Measurements from ENCODE around the gene FAM117B.

FAM117B gene

DNA sequence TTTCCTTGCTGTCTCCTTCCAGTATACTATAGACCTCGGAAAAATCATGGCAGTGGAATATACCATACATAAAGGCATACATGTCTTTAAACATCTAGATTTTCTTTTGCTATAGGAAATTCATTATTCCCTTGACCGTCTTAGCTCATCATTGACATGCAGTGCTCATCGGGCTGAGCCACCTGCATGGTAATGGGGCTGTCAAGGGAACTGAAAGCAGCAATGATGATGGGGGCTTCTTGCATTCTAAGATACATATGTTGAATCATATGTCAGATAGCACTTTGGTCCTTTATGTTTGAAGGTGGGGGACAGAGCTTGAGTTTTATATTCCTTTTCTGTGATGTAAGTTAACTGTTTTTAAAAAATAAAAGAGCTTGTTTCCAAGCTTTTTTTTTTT lies 130.2 kb downstream of the FAM117B start:
- ATAC-seq (ENCODE audit: insufficient read depth, low read depth), result no peak
- no peak overlapping the region for H3K4me3 ChIP-seq (ENCODE audit: low read depth in 1 of 2, low read length in 2 of 2)
- TF ChIP-seq EZH2 (IDR thresholded peaks at IDR 0.05; ENCODE audit: borderline replicate concordance, low read depth, low read length, severe bottlenecking) (no peak), CTCF (IDR thresholded peaks at IDR 0.05; ENCODE audit: borderline replicate concordance, extremely low read depth, low read length, poor library complexity, severe bottlenecking) (no peak)

GRCh38 chr2:202765436-202765835 lies 130.7 kb downstream of the FAM117B start:
- H3K27me3 ChIP-seq (ENCODE audit: insufficient read depth, low read length, poor library complexity), result no peaks in the 10 kb centered on the region
- no peak overlapping the region for H3K9ac ChIP-seq (ENCODE audit: low read depth, low read length)
- no peak for TF ChIP-seq EZH2 (IDR thresholded peaks at IDR 0.05; ENCODE audit: borderline replicate concordance, low read depth, low read length, severe bottlenecking)
- TF ChIP-seq CTCF (IDR thresholded peaks at IDR 0.05; ENCODE audit: borderline replicate concordance, extremely low read depth, low read length, poor library complexity, severe bottlenecking), result no peak
- H2AFZ ChIP-seq (ENCODE audit: low read depth, low read length), result no peak overlapping the region
- no peak for DNase-seq
- H3K79me2 ChIP-seq (ENCODE audit: insufficient read depth, low read length), result no peaks in the 10 kb centered on the region
- H4K20me1 ChIP-seq (ENCODE audit: insufficient read depth, low read length), result no peaks in the 10 kb centered on the region
- no peak overlapping the region for H3K4me3 ChIP-seq (ENCODE audit: low read depth in 1 of 2, low read length in 2 of 2)
- no peak overlapping the region for H3K4me2 ChIP-seq (ENCODE audit: insufficient read depth, low read length)
- no peaks in the 10 kb centered on the region for H3K9me3 ChIP-seq (ENCODE audit: insufficient read depth, low read length, severe bottlenecking)
- peaks cover 17% of the 10 kb centered on the region for H3K4me1 ChIP-seq (ENCODE audit: insufficient read depth, low read length)
- no peak for ATAC-seq (ENCODE audit: insufficient read depth, low read depth)
- H3K27ac ChIP-seq (ENCODE audit: low read length), result no peak overlapping the region
- H3K36me3 ChIP-seq (ENCODE audit: insufficient read depth, low read length), result peaks cover 24% of the 10 kb centered on the region

More for the DNA sequence above, 130.2 kb downstream of the FAM117B start:
- H3K9ac ChIP-seq (ENCODE audit: low read depth, low read length), result no peak overlapping the region
- no peaks in the 10 kb centered on the region for H3K9me3 ChIP-seq (ENCODE audit: insufficient read depth, low read length, severe bottlenecking)
- H3K79me2 ChIP-seq (ENCODE audit: insufficient read depth, low read length), result no peaks in the 10 kb centered on the region
- no peaks in the 10 kb centered on the region for H4K20me1 ChIP-seq (ENCODE audit: insufficient read depth, low read length)
- H3K27ac ChIP-seq (ENCODE audit: low read length), result no peak overlapping the region
- no peaks in the 10 kb centered on the region for H3K27me3 ChIP-seq (ENCODE audit: insufficient read depth, low read length, poor library complexity)
- H3K4me1 ChIP-seq (ENCODE audit: insufficient read depth, low read length), result peaks cover 17% of the 10 kb centered on the region
- no peak for DNase-seq
- H3K36me3 ChIP-seq (ENCODE audit: insufficient read depth, low read length), result peaks cover 28% of the 10 kb centered on the region
- no peak overlapping the region for H2AFZ ChIP-seq (ENCODE audit: low read depth, low read length)
- no peak overlapping the region for H3K4me2 ChIP-seq (ENCODE audit: insufficient read depth, low read length)

- no peaks in the 10 kb centered on the region for H3K9me3 ChIP-seq (ENCODE audit: insufficient read depth, low read length, severe bottlenecking)
- no peaks in the 10 kb centered on the region for H3K79me2 ChIP-seq (ENCODE audit: insufficient read depth, low read length)
- H3K9ac ChIP-seq (ENCODE audit: low read depth, low read length), result no peak overlapping the region
- no peak overlapping the region for H3K27ac ChIP-seq (ENCODE audit: low read length)
- H3K4me1 ChIP-seq (ENCODE audit: insufficient read depth, low read length), result peaks cover 1% of the 10 kb centered on the region
- ATAC-seq (ENCODE audit: insufficient read depth, low read depth) (no peak), DNase-seq (no peak)
- H3K27me3 ChIP-seq (ENCODE audit: insufficient read depth, low read length, poor library complexity), result no peaks in the 10 kb centered on the region
- no peak overlapping the region for H3K4me2 ChIP-seq (ENCODE audit: insufficient read depth, low read length)
- H2AFZ ChIP-seq (ENCODE audit: low read depth, low read length), result no peak overlapping the region
- no peaks in the 10 kb centered on the region for H4K20me1 ChIP-seq (ENCODE audit: insufficient read depth, low read length)
- peaks cover 20% of the 10 kb centered on the region for H3K36me3 ChIP-seq (ENCODE audit: insufficient read depth, low read length)
- no peak overlapping the region for H3K4me3 ChIP-seq (ENCODE audit: low read depth in 1 of 2, low read length in 2 of 2)
- TF ChIP-seq CTCF (IDR thresholded peaks at IDR 0.05; ENCODE audit: borderline replicate concordance, extremely low read depth, low read length, poor library complexity, severe bottlenecking), result no peak
- no peak for TF ChIP-seq EZH2 (IDR thresholded peaks at IDR 0.05; ENCODE audit: borderline replicate concordance, low read depth, low read length, severe bottlenecking)
Measured at GRCh38 chr2:202768273-202768672, 133.5 kb downstream of the FAM117B start.

- no peak overlapping the region for H3K9ac ChIP-seq (ENCODE audit: low read depth, low read length)
- H3K36me3 ChIP-seq (ENCODE audit: insufficient read depth, low read length), result peaks cover 22% of the 10 kb centered on the region
- no peak overlapping the region for H2AFZ ChIP-seq (ENCODE audit: low read depth, low read length)
- ATAC-seq (ENCODE audit: insufficient read depth, low read depth) (no peak), DNase-seq (no peak)
- H4K20me1 ChIP-seq (ENCODE audit: insufficient read depth, low read length), result no peaks in the 10 kb centered on the region
- TF ChIP-seq CTCF (IDR thresholded peaks at IDR 0.05; ENCODE audit: borderline replicate concordance, extremely low read depth, low read length, poor library complexity, severe bottlenecking) (no peak), EZH2 (IDR thresholded peaks at IDR 0.05; ENCODE audit: borderline replicate concordance, low read depth, low read length, severe bottlenecking) (no peak)
- H3K9me3 ChIP-seq (ENCODE audit: insufficient read depth, low read length, severe bottlenecking), result no peaks in the 10 kb centered on the region
- H3K27ac ChIP-seq (ENCODE audit: low read length), result no peak overlapping the region
- no peaks in the 10 kb centered on the region for H3K79me2 ChIP-seq (ENCODE audit: insufficient read depth, low read length)
- H3K4me2 ChIP-seq (ENCODE audit: insufficient read depth, low read length), result no peak overlapping the region
- H3K4me1 ChIP-seq (ENCODE audit: insufficient read depth, low read length), result no peaks in the 10 kb centered on the region
- no peaks in the 10 kb centered on the region for H3K27me3 ChIP-seq (ENCODE audit: insufficient read depth, low read length, poor library complexity)
- no peak overlapping the region for H3K4me3 ChIP-seq (ENCODE audit: low read depth in 1 of 2, low read length in 2 of 2)
Measured at GRCh38 chr2:202769201-202769600, 134.4 kb downstream of the FAM117B start.
